Measurements from ENCODE around the gene CDC42SE1. TPM values are rescaled to one million over a fixed set of nuclear protein-coding genes. Genes with fewer than 3 reads are reported as not detected.

The CDC42SE1 gene
- total and polyA plus RNA-seq, 9 of the 15 experiments (the other 6 are each of a cell fraction or from before 2014, with no cell fraction given): 78.1 to 189 (median 114) TPM

DNA sequence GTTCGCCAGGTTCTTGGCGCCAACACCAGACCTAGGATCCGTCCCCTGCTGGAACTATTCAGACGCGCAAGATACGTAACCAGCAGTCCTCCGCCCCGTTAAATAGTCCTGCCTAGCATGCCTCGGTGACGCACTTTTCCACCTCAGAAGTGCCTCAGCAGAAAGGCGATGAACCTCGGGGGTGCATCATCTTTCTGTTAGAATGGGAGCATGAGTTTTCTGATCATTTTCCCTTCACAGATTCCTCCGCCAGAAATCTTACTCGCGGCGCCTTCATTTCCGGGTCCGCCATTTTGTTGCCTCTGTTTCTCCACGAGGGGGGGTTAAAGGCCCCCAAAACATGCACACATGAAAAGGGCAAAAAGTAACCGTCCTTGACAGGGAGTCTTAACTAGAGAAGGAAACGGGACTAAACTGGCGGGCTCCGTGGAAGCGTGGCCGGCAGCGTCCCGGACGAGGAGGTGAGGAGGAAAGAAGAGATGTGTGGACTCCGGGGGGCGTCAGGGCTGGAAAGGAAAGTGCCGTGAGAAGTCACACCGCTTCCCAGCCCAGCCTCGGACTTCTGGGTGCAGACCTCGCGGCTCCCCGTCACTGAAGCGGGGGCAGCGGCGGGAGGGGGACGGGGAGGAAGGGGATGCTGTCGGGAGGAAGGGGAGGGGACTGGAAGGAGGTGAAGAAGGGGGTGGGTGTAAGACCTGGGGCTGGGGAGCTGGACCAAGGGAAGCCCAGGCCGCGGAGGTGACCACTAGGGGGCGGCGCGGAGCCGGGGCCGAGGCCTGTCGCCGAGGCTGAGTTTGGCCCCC lies 11.3 kb upstream of the CDC42SE1 start, which contains the start of gene GABPB2 (continued):
- TF ChIP-seq, protein P1, sequence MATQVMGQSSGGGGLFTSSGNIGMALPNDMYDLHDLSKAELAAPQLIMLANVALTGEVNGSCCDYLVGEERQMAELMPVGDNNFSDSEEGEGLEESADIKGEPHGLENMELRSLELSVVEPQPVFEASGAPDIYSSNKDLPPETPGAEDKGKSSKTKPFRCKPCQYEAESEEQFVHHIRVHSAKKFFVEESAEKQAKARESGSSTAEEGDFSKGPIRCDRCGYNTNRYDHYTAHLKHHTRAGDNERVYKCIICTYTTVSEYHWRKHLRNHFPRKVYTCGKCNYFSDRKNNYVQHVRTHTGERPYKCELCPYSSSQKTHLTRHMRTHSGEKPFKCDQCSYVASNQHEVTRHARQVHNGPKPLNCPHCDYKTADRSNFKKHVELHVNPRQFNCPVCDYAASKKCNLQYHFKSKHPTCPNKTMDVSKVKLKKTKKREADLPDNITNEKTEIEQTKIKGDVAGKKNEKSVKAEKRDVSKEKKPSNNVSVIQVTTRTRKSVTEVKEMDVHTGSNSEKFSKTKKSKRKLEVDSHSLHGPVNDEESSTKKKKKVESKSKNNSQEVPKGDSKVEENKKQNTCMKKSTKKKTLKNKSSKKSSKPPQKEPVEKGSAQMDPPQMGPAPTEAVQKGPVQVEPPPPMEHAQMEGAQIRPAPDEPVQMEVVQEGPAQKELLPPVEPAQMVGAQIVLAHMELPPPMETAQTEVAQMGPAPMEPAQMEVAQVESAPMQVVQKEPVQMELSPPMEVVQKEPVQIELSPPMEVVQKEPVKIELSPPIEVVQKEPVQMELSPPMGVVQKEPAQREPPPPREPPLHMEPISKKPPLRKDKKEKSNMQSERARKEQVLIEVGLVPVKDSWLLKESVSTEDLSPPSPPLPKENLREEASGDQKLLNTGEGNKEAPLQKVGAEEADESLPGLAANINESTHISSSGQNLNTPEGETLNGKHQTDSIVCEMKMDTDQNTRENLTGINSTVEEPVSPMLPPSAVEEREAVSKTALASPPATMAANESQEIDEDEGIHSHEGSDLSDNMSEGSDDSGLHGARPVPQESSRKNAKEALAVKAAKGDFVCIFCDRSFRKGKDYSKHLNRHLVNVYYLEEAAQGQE (IDR thresholded peaks at IDR 0.05; ENCODE audit: borderline replicate concordance): no peak
- TF ChIP-seq, protein P1 (CRISPR knock-in tag; IDR thresholded peaks at IDR 0.05; ENCODE audit: low read depth): no peak
- TF ChIP-seq E2F3 (CRISPR knock-in tag; IDR thresholded peaks at IDR 0.05): peak; percentile 96
- TF ChIP-seq COPS2 (conservative IDR thresholded peaks at IDR 0.05): no peak
- TF ChIP-seq ZC3H4 (CRISPR knock-in tag; IDR thresholded peaks at IDR 0.05; ENCODE audit: borderline replicate concordance): no peak; the same call in 1 of the 2 replicates
- no peak for TF ChIP-seq ZNF146 (CRISPR knock-in tag; IDR thresholded peaks at IDR 0.05; ENCODE audit: unreplicated experiment)
- TF ChIP-seq PTBP1 (IDR thresholded peaks at IDR 0.05; ENCODE audit: low read depth, low read length): no peak
- TF ChIP-seq GATA2 (CRISPR knock-in tag; IDR thresholded peaks at IDR 0.05): no peak
- TF ChIP-seq L3MBTL2 (IDR thresholded peaks at IDR 0.05): peak; percentile 82
- TF ChIP-seq FOXJ2 (tag; IDR thresholded peaks at IDR 0.05): peak; percentile 70
- TF ChIP-seq RUNX1 (IDR thresholded peaks at IDR 0.05; ENCODE audit: low read depth): no peak
- 0 out of 4 replicates have a peak, but pooled peaks of 1 of the 2 experiments have one; percentile 20 for TF ChIP-seq SIX5 (IDR thresholded peaks at IDR 0.05; ENCODE audit: borderline replicate concordance in 1 of 2, insufficient read depth in 1 of 2, low read depth in 1 of 2, low read length in 2 of 2)
- TF ChIP-seq MCM3 (IDR thresholded peaks at IDR 0.05): no peak
- no peak for TF ChIP-seq IFI16 (CRISPR knock-in tag; IDR thresholded peaks at IDR 0.05)
- no peak for TF ChIP-seq CREBBP (IDR thresholded peaks at IDR 0.05; ENCODE audit: low read depth, low read length)
- TF ChIP-seq, protein P2, sequence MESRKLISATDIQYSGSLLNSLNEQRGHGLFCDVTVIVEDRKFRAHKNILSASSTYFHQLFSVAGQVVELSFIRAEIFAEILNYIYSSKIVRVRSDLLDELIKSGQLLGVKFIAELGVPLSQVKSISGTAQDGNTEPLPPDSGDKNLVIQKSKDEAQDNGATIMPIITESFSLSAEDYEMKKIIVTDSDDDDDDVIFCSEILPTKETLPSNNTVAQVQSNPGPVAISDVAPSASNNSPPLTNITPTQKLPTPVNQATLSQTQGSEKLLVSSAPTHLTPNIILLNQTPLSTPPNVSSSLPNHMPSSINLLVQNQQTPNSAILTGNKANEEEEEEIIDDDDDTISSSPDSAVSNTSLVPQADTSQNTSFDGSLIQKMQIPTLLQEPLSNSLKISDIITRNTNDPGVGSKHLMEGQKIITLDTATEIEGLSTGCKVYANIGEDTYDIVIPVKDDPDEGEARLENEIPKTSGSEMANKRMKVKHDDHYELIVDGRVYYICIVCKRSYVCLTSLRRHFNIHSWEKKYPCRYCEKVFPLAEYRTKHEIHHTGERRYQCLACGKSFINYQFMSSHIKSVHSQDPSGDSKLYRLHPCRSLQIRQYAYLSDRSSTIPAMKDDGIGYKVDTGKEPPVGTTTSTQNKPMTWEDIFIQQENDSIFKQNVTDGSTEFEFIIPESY (CRISPR knock-in tag; IDR thresholded peaks at IDR 0.05): peak; percentile 32; the same call in 1 of the 2 replicates
- peak; percentile 89 for TF ChIP-seq POLR2AphosphoS5 (IDR thresholded peaks at IDR 0.05; ENCODE audit: control insufficient read depth, insufficient read depth, low read depth, low read length)

All from K562 (cell line).